Right atrium auricular region (tissue), 2 donors: ENCODE measurements around the gene DIAPH1. TPM values are rescaled to one million over a fixed set of nuclear protein-coding genes. Genes with fewer than 3 reads are reported as not detected.

Experiments
- DNase-seq: peaks from one replicate; pipeline ENCODE4 v3.0.0-alpha.2; 2019; ENCODE audit warnings: low spot score
- H3K27ac ChIP-seq, 2 donors: fragments of 200-600 bp; sonication (generic); 1 replicate in 1 of 2; 2 replicates in 1 of 2; pipeline ENCODE4 v1.5.1; 2016 to 2019
- H3K27me3 ChIP-seq, 2 donors: fragments of 200-600 bp; sonication (generic); one replicate each; pipeline versions ENCODE4 v1.5.1 to v1.6.0; 2017 to 2019
- H3K36me3 ChIP-seq: fragments of 200-600 bp; sonication (generic); one replicate; pipeline ENCODE4 v1.5.1; 2016
- H3K4me1 ChIP-seq, 2 donors: fragments of 200-600 bp; sonication (generic); one replicate each; pipeline versions ENCODE4 v1.5.1 to v1.6.0; 2017 to 2019
- H3K4me3 ChIP-seq, 2 donors: fragments of 200-600 bp; sonication (generic); 1 replicate in 1 of 2; 2 replicates in 1 of 2; pipeline ENCODE4 v1.5.1; 2017 to 2019; ENCODE audit warnings: mild to moderate bottlenecking in 1 of 2, moderate library complexity in 1 of 2
- H3K9me3 ChIP-seq, 2 donors: fragments of 200-600 bp; sonication (generic); one replicate each; pipeline ENCODE4 v1.5.1; 2019
- CTCF ChIP-seq, 2 donors: fragments of 200-600 bp; sonication (generic); IDR thresholded peaks; one replicate each; pipeline ENCODE4 v1.5.1; 2019; ENCODE audit warnings: antibody characterized with exemption in 2 of 2
- total RNA-seq, 2 donors: library from RNA; depleted of rRNA; stranded (reverse); fragments of >200 nt; gene quantifications; one replicate each; pipeline ENCODE4 v1.1.0, GENCODE V29; 2016

DIAPH1 gene
- total RNA-seq, 2 donors from 2014 or later, result 18.7 to 82.7 TPM

- Histone ChIP-seq H3K9me3 (no peaks in the 10 kb centered on the region), H3K36me3 (peaks cover 54% of the 10 kb centered on the region), H3K4me3 (no peak overlapping the region), H3K27ac (no peak overlapping the region), H3K4me1 (no peaks in the 10 kb centered on the region), H3K27me3 (no peaks in the 10 kb centered on the region)
- DNase-seq, result no peak
- TF ChIP-seq CTCF (IDR thresholded peaks at IDR 0.05), result no peak
Observed at GRCh38 chr5:141586246-141586645, 32.6 kb downstream of the DIAPH1 start.

- Histone ChIP-seq H3K4me3 (no peak overlapping the region), H3K36me3 (peaks cover 60% of the 10 kb centered on the region), H3K9me3 (no peaks in the 10 kb centered on the region), H3K27me3 (no peaks in the 10 kb centered on the region), H3K4me1 (no peaks in the 10 kb centered on the region), H3K27ac (no peak overlapping the region)
- TF ChIP-seq CTCF (IDR thresholded peaks at IDR 0.05), result no peak
- no peak for DNase-seq
Observed at GRCh38 chr5:141585594-141585993, 33.2 kb downstream of the DIAPH1 start.

GRCh38 chr5:141574122-141574510, 44.7 kb downstream of the DIAPH1 start:
- Histone ChIP-seq H3K36me3 (peaks cover 89% of the 10 kb centered on the region), H3K27ac (no peak overlapping the region)
- DNase-seq, result no peak

DNA sequence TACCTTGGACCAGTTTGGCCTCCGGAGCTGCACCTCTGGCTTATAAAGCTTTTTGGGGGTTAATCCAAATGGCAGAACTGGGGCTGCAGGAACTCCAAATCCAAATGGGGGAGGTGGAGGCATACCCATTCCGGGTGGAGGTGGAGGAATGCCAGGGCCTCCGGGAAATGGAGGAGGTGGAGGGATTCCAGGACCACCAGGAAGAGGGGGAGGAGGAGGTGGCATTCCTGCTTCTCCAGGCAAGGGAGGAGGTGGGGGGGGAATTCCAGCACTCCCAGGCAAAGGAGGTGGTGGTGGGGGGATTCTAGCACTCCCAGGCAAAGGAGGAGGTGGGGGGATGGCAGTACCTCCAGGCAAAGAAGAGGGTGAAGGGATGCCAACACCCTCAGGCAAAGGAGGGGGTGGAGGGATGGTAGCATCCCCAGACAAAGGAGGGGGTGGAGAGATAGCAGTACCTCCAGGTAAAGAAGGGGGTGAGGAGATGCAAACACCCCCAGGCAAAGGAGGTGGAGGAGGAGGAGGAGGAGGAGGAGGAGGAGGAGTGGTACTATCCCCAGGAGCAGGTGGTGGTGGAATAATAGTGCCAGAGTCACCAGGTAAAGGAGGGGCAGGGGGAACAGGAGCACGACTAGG, 45.2 kb downstream of the DIAPH1 start:
- H3K4me3 ChIP-seq, result no peak overlapping the region
- peaks cover 88% of the 10 kb centered on the region for H3K36me3 ChIP-seq
- TF ChIP-seq CTCF (IDR thresholded peaks at IDR 0.05), result no peak
- H3K27me3 ChIP-seq, result no peaks in the 10 kb centered on the region
- DNase-seq, result no peak
- no peaks in the 10 kb centered on the region for H3K4me1 ChIP-seq
- H3K27ac ChIP-seq, result no peak overlapping the region
- H3K9me3 ChIP-seq, result no peaks in the 10 kb centered on the region

More at GRCh38 chr5:141574122-141574510, 44.7 kb downstream of the DIAPH1 start:
- no peaks in the 10 kb centered on the region for H3K9me3 ChIP-seq
- no peak for TF ChIP-seq CTCF (IDR thresholded peaks at IDR 0.05)
- H3K27me3 ChIP-seq, result no peaks in the 10 kb centered on the region
- no peaks in the 10 kb centered on the region for H3K4me1 ChIP-seq
- H3K4me3 ChIP-seq, result no peak overlapping the region

GRCh38 chr5:141570655-141571054, 48.1 kb downstream of the DIAPH1 start:
- no peak for TF ChIP-seq CTCF (IDR thresholded peaks at IDR 0.05)
- no peaks in the 10 kb centered on the region for H3K4me1 ChIP-seq
- H3K9me3 ChIP-seq, result no peaks in the 10 kb centered on the region
- no peak for DNase-seq
- H3K4me3 ChIP-seq, result no peak overlapping the region
- no peaks in the 10 kb centered on the region for H3K27me3 ChIP-seq
- H3K36me3 ChIP-seq, result peaks cover 59% of the 10 kb centered on the region
- H3K27ac ChIP-seq, result no peak overlapping the region
